Activated CD4-positive, alpha-beta T cell treated with anti-CD3 and anti-CD28 coated beads, Interleukin-2, amount 50 U/mL, for 1 hour (primary cell): ENCODE measurements around the gene SEMA6B.

Experiments used
- DNase-seq: peaks from one replicate; pipeline ENCODE4 v3.0.0-alpha.2; 2020

Gene SEMA6B

DNA sequence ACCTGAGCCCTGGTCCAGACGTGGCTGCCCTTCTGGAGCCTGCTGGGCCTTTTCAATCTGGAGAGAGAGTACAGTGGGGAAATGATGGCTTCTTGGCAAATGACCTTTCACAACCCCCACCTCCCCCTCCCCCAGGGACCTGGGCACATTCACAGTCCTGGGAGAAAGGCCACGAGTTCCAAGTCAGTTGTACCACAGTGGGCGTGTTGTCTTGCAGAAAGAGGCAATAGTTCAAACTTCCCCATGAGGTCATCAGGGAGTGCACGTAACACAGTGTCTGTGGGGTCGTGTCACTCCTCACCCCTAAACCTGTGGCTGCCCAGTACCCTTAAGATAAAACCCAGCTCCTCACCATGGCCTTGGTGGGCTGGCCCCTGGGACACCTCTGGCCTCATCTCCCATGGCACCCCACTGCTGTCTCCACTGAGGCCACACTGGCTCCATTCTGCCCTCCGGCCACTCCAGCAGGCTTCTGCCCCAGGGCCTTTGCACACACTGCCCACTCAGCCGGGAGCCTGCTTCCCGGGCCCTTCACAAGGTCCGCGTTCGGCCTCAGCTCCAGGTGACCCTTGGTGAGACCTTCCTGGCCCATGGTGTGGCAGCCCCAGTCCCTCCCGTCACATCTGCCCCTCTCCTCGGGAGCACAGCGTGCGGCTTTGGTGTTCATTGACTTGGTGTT lies 54.5 kb downstream of the SEMA6B start:
- DNase-seq = no peak

DNA sequence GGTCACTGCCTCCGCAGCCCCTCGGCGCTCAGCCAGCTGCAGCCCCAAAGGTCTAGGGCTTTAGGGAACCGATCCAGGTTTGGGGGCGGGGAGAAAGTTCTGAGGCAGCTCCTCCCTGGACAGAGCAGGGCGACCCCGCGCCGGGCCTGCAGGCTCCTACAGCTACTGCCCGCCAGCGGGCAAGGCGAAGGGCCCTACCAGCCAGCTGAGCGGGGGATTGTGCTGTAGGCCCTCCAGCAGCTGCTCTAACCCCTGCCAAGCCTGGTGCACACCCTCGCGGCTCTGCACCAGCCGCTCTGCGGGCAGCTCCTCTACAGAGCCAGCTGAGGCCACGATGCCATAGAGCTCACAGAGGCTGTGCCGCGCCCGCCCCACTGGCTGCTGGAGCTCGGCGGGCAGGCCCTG lies 55.2 kb downstream of the SEMA6B start:
- no peak for DNase-seq

DNA sequence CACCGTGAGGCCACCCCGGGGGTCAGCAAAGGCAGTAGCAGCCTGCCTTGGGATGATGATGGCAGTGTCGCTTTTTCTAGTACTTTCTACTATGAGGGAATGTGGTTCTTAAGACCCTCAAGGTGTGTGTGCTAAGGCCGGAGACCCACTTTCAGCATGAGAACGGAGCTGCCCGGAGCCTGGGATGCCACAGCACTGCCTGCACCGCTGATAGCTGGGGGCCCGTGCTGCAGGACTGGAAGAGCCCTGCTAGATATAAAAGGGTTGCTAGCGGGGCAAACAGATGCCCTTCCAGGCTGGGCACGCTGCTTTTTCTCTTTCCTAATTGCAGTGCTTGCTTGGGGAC lies 55.7 kb downstream of the SEMA6B start:
- no peak for DNase-seq

DNA sequence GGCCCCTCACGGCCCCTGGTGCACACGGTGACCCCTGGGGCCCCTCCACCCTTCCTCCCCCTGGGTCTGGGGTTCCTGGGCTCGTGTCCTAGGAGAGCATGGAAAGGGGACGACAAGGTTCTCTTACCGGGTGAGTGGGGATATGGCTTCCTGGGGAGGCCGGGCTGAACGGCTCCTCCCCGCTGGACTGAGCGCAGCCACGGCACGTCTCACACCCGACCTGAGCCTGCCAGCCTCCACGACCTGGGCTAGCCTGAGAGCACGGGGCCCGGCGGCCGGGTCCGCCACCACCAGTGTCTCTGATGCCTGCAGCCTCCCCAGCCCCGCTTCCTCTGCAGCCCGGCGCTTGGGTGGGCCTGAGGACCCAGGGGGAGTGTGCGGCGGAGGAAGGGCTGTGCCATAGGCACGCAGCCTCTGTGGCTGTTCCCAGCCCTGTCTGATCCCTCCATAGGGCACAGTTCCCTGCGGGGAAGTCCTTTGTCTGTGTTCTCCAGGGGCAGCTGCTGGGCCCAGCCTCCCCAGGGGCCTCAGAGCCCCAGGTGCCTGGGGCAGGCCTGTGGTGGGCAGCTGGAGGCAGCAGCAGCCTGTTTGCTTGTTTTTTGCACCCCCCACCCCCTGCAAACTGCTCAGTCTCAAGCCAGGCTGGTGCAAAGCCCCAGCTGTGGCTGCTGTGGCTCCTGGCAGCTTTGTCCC lies 56.2 kb downstream of the SEMA6B start:
- no peak for DNase-seq

DNA sequence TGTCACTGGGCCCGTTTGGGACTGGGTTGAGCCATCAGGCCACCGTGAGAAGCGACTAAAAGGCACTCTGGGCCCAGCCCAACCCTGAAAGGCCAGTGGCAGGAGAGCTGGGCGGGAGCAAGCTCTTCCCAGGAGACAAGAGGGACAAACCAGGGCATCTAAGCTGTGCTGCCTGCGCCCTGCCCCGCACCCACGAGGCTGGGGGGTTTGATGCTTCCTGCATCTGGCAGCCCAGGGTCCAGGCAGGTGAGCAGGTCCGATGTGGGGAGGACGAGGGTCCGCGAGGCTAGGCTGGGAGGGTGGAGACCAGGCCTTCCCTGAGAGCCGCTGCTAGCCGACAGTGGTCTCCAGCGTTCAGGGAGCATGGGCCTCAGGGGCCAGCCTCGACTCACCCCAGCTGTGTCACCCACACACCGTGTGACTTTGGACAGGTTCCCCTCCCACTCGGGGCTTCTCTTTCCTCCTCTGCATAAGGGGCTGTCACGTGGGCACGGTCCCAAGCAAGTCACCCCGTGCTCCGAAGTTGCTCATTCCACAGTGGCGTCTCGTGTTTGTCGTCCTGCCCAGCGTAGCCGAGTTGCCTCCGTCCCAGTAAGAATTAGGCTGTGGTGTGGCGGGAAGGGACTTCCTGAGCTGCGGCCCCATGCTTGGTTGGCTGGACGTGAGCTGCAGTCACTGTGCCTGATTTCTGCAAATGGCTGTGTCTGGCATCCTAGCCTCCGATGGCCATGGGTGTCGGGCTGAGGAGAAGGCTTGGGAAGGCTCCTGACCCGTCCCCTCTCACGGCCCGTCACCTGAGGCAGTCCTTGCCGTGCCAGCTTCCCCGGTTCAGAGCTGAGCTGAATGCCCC lies 57.0 kb downstream of the SEMA6B start:
- DNase-seq = no peak

DNA sequence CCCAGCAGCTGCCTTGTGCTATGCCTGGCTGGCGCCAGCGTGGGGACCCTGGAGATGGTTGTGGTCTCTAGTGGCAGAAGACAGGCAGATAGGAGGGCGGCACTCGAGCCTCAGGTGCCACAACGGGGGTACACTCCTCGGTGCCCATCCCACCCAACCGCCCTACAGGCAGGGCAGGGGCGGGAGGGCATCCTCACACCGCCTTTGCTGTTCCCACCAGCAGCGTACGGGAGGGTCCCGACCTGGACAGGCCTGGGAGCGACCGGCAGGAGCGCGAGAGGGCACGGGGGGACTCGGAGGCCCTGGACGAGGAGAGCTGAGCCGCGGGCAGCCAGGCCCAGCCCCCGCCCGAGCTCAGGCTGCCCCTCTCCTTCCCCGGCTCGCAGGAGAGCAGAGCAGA lies 57.8 kb downstream of the SEMA6B start:
- DNase-seq = no peak

DNA sequence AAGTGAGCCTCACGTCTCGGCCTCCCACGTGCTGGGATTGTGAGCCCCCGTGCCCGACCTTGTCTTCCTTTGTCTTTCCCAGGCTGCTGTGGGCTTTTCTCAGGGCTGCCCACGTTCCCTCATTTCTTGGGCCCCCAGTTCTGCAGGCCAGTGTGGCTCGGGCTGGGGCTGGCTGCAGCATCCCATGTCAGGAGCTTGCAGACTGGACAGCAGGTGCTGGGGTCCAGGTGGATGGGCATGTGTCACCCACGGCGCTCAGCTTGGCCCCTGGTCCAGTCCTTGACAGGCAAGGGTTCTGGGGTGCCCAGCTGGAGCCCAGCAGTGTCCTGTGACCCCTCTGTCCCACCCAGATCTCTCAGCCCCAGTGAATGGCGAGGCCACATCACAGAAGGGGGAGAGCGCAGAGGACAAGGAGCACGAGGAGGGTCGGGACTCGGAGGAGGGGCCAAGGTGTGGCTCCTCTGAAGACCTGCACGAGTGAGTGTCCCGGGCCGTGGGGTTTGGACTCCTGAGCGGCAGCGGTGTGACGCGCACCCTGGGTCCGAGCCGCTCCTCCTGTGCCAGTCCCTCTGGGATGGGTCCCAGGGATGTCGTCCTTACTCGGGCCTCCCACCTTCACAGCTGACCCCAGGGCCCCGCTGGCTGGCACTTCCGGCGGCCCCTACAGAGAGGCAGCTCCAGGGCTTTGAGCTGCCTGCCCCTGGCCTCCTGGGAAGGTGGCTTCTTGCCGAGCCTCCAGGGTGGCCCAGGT lies 58.5 kb downstream of the SEMA6B start:
- no peak for DNase-seq

DNA sequence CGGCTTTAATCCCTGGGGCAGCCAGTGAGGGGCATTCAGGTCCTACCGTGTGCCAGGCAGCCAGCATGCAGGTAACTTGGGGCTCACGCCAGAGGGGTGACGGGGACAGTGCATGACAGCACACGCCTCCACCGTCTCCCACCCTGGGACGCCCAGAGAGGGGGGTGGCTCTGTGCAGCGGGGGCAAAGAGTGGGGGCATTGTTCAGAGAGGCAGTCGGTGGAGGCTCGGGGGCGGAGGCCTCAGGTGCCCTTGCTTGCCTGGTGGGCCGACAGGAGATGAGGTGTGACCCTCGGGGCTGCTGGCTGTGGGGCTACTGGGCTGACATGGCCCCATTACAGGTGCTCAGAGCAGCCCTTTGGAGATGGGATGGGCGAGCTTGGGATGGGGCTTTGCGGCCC lies 59.6 kb downstream of the SEMA6B start:
- no peak for DNase-seq

DNA sequence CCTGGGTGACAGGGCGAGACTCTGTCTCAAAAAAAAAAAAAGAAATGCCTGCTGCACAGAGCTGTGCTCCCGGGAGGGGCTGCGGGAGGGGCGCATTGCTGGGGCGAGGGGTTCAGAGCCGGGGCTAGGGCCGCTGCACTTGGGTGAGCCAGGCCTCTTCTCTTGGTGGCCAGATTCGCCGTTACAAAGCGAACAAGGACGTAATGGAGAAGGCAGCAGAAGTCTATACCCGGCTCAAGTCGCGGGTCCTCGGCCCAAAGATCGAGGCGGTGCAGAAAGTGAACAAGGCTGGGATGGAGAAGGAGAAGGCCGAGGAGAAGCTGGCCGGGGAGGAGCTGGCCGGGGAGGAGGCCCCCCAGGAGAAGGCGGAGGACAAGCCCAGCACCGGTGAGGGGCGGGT lies 60.2 kb downstream of the SEMA6B start:
- DNase-seq = no peak

DNA sequence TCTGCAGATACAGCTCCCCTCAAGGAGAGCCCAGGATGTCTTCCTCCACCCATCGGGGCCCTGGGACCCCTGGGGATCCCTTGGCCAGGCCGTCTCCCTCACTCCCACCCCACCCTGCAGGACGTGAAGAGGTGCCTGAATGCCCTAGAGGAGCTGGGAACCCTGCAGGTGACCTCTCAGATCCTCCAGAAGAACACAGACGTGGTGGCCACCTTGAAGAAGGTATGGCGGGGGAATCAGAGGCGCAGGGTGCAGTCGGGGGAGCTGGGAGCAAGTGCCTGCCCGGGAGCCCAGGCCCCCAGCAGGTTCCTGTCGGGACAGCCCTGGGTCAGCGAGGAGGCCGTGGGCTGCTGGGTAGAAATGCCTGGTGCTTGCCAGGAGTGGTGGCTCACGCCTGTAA lies 60.8 kb downstream of the SEMA6B start:
- DNase-seq = no peak

DNA sequence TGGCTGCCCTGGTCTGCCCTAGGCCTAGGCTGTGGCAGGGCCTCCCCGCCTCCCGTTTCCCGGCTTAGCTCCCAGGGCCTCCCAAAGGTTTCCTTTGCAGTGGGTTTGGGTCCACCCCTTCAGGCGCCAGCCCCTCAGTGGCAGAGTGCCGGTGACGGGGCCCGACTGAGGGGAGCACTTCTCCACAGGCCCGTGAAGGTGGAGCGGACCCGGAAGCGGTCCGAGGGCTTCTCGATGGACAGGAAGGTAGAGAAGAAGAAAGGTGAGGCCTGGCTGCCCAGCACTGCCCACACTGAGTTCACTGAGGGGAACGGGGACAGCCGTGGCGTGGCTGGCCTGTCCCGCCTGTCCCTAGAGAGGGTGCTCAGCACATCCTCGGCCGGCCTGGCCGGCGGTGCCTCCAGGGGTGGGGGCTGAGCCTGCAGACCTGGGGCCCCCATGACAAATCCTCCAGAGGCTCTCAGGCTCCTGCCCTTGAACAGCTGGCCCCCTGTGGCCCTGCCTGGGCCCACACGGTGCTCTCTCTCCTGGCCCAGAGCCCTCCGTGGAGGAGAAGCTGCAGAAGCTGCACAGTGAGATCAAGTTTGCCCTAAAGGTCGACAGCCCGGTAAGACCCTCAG lies 61.6 kb downstream of the SEMA6B start:
- DNase-seq = no peak

DNA sequence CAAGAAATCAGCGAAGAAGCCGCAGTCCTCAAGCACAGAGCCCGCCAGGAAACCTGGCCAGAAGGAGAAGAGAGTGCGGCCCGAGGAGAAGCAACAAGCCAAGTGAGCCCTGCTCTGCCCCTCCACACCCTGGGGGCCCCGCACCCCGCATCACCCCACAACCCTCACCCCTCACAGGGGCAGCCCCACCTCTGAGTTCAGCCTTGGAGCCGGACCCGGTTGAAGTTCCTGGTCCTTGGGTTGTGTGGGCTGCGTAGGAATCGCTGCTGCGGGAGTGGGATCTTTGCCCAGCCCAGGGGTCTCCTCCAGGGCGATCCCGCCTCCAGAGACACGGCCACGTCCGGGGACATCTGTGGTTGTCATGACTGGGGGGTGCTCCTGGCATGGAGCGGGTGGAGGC lies 63.2 kb downstream of the SEMA6B start:
- DNase-seq = no peak

DNA sequence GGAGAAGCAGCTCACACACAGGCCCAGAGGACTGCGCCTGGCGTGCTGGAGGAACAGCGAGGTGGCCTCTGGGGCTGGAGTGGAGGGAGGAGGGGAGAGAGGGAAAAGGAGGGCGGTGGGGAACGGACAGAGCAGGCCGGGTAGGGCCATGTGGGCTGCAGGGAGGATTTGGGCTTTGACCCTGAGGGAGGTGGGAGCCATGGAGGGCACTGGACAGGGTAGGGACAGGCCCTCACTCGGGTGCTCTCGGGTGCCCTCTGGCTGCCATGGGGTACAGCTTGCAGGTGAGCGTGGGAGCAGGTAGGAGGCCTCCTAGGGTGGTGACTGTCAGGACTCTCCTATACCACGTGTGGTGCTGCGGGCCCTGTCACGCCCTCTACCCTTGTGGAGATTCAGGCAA lies 64.0 kb downstream of the SEMA6B start:
- DNase-seq = no peak

DNA sequence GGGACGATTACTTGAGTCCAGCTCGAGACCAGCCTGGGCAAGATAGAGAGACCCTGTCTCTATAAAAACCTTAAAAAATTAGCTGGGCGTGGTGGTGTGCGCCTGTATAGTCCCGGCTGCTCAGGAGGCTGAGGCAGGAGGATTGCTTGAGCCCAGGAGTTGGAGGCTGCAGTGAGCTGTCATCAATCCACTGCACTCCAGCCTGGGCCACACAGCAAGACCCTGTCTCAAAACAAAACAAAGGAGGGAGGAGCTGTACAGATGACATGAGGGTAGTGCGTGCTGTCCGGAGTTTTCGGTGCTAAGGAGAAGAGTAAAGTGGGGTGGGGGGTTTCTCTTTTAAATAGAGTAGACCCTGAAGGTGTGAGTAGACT lies 64.8 kb downstream of the SEMA6B start:
- DNase-seq = no peak

DNA sequence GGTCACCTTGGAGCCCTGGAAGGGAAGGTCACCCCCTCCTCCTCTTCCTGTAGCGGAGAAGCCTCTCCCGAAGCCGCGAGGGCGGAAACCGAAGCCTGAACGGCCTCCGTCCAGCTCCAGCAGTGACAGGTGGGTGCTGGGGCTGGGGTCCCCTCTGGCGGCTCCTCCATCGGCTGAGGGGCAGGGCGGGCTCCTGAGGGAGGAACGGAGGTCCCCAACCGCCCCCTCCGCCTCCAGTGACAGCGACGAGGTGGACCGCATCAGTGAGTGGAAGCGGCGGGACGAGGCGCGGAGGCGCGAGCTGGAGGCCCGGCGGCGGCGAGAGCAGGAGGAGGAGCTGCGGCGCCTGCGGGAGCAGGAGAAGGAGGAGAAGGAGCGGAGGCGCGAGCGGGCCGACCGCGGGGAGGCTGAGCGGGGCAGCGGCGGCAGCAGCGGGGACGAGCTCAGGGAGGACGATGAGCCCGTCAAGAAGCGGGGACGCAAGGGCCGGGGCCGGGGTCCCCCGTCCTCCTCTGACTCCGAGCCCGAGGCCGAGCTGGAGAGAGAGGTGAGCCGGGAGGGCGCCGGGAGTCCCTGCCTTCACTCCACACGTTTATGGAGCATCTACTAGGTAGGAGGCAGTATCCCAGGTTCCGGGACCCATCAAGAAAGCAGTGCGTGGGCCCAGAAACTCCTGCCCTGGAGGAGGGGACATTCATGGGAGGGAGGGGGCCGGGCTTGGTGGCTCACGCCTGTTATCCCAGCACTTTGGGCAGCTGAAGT lies 65.4 kb downstream of the SEMA6B start:
- DNase-seq = no peak

DNA sequence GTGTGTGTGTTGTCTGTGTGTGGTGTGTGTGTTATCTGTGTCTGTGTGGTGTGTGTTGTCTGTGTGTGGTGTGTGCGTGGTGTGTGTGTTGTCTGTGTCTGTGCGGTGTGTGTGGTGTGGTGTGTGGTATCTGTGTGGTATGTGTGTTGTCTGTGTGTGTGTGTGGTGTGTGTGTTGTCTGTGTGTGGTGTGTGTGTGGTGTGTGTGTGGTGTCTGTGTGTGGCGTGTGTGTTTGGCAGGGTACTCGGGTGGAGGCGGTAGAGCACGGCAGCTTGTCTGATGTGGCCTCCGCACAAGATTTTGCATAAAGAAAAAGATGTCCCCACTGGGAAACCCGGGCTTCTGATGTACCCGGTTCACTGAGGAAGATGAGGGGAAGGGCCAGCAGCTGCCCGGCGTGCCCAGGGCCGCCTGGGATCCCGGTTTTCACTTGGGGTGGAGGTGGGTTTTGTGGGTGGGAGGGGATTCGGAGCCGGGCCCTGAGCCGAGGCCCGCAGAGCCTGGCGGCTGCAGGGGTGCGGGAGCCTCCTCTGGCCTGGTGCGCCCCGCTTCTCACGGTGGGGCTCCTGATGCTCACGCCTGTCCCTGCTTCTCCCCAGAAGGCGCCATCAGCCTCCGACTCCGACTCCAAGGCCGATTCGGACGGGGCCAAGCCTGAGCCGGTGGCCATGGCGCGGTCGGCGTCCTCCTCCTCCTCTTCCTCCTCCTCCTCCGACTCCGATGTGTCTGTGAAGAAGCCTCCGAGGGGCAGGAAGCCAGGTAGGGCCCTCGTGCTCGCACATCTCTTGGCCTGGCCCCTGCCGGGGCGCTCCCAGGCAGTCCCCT lies 66.2 kb downstream of the SEMA6B start:
- DNase-seq = no peak
